MM.1S (cell line): ENCODE data around the gene LMOD1.

Experiments used
- EZH2 ChIP-seq: fragments of 300-600 bp; sonication (generic); optimal IDR thresholded peaks from 2 replicates; pipeline ENCODE3; 2017; ENCODE audit warnings: low read depth, mild to moderate bottlenecking, antibody characterized with exemption, low read length, mixed read lengths
- EZH2phosphoT487 ChIP-seq: fragments of 300-600 bp; sonication (generic); IDR thresholded peaks from 2 replicates; pipeline ENCODE4 v1.6.1; 2018; ENCODE audit warnings: antibody characterized with exemption, low read length
- TF ChIP-seq, protein P1 (sequence below): fragments of 300-600 bp; sonication (generic); IDR thresholded peaks from 2 replicates; pipeline ENCODE4 v1.5.1; 2016; ENCODE audit warnings: antibody characterized with exemption, low read length, mixed read lengths

GRCh38 chr1:201898240-201898894 is 48.0 kb downstream of the LMOD1 start:
- TF ChIP-seq, protein P1, sequence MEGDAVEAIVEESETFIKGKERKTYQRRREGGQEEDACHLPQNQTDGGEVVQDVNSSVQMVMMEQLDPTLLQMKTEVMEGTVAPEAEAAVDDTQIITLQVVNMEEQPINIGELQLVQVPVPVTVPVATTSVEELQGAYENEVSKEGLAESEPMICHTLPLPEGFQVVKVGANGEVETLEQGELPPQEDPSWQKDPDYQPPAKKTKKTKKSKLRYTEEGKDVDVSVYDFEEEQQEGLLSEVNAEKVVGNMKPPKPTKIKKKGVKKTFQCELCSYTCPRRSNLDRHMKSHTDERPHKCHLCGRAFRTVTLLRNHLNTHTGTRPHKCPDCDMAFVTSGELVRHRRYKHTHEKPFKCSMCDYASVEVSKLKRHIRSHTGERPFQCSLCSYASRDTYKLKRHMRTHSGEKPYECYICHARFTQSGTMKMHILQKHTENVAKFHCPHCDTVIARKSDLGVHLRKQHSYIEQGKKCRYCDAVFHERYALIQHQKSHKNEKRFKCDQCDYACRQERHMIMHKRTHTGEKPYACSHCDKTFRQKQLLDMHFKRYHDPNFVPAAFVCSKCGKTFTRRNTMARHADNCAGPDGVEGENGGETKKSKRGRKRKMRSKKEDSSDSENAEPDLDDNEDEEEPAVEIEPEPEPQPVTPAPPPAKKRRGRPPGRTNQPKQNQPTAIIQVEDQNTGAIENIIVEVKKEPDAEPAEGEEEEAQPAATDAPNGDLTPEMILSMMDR, result no peak
- TF ChIP-seq EZH2phosphoT487, result no peak
- TF ChIP-seq EZH2, result no peak
